Measurements from ENCODE around the gene DOCK7. TPM values are rescaled to one million over a fixed set of nuclear protein-coding genes. Genes with fewer than 3 reads are reported as not detected.

Gene DOCK7
- total RNA-seq, 2 donors from 2014 or later = 31.6 to 32.0 TPM

DNA sequence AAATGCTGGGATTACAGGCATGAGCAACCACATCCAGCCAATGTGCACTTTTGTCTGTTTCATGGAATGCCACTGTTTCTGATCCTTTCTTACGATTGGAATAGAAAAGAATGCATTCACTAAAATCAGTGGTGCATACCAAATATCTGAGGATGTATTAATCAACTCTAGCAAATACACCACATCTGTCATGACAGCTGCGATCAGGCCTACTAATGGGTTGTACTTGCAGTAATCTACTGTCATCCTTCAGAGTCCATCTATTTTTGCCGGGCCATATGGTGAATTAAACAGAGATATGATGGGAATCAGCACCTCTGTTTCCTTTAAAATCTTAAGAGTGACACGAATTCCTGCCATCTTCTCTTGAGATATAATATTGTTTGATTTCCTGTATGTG is 259.8 kb downstream of the DOCK7 start:
- Histone ChIP-seq H3K9me3 (no peaks in the 10 kb centered on the region), H3K4me3 (no peak overlapping the region), H3K36me3 (replicated peaks in 1 of 2; ENCODE audit: insufficient read depth in 1 of 2, low read depth in 2 of 2) (no peaks in the 10 kb centered on the region), H3K4me1 (no peaks in the 10 kb centered on the region), H3K27ac (no peak overlapping the region), H3K27me3 (no peaks in the 10 kb centered on the region)
- 72 to 78% methylated on average over 4 of the region's 4 CpGs for WGBS, 2 donors
- ATAC-seq (no peak), DNase-seq (peak in 1 of 4 donors; percentile 12)
- intact Hi-C loops (cut with DNase I) = no loop called here
- TF ChIP-seq, protein P1, sequence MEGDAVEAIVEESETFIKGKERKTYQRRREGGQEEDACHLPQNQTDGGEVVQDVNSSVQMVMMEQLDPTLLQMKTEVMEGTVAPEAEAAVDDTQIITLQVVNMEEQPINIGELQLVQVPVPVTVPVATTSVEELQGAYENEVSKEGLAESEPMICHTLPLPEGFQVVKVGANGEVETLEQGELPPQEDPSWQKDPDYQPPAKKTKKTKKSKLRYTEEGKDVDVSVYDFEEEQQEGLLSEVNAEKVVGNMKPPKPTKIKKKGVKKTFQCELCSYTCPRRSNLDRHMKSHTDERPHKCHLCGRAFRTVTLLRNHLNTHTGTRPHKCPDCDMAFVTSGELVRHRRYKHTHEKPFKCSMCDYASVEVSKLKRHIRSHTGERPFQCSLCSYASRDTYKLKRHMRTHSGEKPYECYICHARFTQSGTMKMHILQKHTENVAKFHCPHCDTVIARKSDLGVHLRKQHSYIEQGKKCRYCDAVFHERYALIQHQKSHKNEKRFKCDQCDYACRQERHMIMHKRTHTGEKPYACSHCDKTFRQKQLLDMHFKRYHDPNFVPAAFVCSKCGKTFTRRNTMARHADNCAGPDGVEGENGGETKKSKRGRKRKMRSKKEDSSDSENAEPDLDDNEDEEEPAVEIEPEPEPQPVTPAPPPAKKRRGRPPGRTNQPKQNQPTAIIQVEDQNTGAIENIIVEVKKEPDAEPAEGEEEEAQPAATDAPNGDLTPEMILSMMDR (IDR thresholded peaks at IDR 0.05) = no peak

DNA sequence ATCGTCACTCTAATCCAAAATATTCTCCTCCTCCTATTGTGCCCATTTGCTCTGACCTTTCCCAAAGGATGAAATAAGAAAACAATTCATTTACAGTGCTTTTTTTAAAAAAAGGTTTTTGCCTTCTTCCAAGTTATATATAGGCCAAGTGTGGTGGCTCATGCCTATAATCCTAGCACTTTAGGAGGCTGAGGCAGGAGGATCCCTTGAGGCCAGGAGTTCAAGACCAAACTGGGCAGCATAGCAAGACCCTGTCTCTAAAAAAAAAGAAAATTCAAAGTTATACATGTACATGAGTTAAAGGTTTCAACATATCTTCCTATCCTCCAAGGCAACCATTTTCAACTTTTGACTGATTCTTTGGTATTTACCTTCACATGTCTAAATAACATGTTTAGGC is 261.4 kb downstream of the DOCK7 start:
- H3K4me3 ChIP-seq = no peak overlapping the region
- intact Hi-C loops (cut with DNase I) = no loop called here
- no peaks in the 10 kb centered on the region for H3K4me1 ChIP-seq
- DNase-seq = no peak
- 68 to 85% methylated on average over 1 of the region's 1 CpG for WGBS, 2 donors
- H3K27me3 ChIP-seq = no peaks in the 10 kb centered on the region
- H3K36me3 ChIP-seq (replicated peaks in 1 of 2; ENCODE audit: insufficient read depth in 1 of 2, low read depth in 2 of 2) = no peaks in the 10 kb centered on the region
- no peaks in the 10 kb centered on the region for H3K9me3 ChIP-seq
- TF ChIP-seq POLR2A (IDR thresholded peaks at IDR 0.05) = no peak
- TF ChIP-seq, protein P1 (IDR thresholded peaks at IDR 0.05) = no peak
- H3K27ac ChIP-seq = no peak overlapping the region
- ATAC-seq = no peak

DNA sequence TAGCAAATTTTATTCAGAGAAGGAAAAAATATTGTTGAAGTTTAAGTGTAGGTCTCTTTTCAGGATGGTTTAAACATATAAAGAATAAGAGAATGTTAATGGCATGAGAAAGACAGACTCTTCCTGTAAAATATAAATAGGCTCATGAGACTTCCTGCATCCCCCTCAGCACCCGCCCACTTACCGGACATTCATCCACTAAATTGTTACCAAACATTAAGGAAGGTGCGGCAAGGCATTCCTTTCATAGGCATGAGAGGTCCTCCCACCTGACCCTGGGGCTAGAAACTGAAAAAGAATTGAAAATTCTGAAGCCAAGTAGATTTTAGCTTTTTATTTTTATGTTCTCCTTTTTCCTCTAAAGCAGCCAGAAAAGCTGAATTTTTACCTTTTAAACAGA is 261.9 kb downstream of the DOCK7 start:
- Histone ChIP-seq H3K27ac (no peak overlapping the region), H3K4me1 (no peaks in the 10 kb centered on the region), H3K27me3 (no peaks in the 10 kb centered on the region), H3K4me3 (no peak overlapping the region), H3K9me3 (no peaks in the 10 kb centered on the region), H3K36me3 (replicated peaks in 1 of 2; ENCODE audit: insufficient read depth in 1 of 2, low read depth in 2 of 2) (no peaks in the 10 kb centered on the region)
- DNase-seq = no peak
- no peak for ATAC-seq
- intact Hi-C loops (cut with DNase I) = no loop called here
- no peak for TF ChIP-seq POLR2A (IDR thresholded peaks at IDR 0.05)
- TF ChIP-seq, protein P1 (IDR thresholded peaks at IDR 0.05) = no peak
- WGBS, 2 donors = 47 to 49% methylated on average over 3 of the region's 3 CpGs

DNA sequence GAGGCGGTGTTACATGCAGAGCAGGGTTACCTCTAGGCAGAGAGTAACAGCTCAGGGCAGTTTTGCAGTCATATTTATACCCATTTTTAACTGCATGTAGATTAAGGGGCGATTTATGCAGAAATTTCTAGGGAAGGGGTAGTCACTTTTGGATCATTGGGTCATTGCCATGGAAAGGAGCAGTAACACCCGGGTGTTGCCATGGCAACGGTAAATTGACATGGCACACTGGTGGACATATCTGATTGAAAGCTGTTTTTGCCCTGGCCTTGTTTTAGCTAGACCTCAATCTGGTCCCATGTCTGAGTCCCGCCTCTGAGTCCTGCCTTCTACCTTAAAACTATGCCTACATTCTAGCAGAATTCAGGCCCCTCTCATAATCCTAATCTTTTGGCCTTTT is 263.1 kb downstream of the DOCK7 start:
- no peak for TF ChIP-seq POLR2A (IDR thresholded peaks at IDR 0.05)
- TF ChIP-seq, protein P1 (IDR thresholded peaks at IDR 0.05) = no peak
- no peak overlapping the region for H3K27ac ChIP-seq
- no peaks in the 10 kb centered on the region for H3K4me1 ChIP-seq
- intact Hi-C loops (cut with DNase I) = no loop called here
- 74 to 76% methylated on average over 5 of the region's 5 CpGs for WGBS, 2 donors
- no peaks in the 10 kb centered on the region for H3K36me3 ChIP-seq (replicated peaks in 1 of 2; ENCODE audit: insufficient read depth in 1 of 2, low read depth in 2 of 2)
- DNase-seq (no peak), ATAC-seq (no peak)
- no peak overlapping the region for H3K4me3 ChIP-seq
- H3K27me3 ChIP-seq = no peaks in the 10 kb centered on the region
- H3K9me3 ChIP-seq = no peaks in the 10 kb centered on the region

DNA sequence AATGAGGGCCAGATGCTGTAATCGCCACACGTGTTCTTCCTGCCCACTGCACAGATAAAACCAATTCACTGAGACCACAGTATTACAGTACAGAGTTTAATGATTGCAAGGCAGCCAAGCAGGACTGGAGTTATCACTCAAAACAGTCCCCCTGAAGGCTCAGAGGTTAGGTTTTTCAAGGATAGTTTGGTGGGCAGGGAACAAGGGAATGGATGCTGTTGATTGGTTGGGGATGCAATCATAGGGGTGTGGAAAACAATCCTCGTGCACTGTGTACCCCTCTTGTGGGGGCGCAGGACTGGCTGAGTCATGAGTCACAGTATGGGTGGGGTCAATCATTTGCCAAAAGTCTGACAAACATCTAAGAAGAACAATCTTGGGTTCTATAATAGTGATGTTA is 263.8 kb downstream of the DOCK7 start:
- 75 to 81% methylated on average over 4 of the region's 4 CpGs for WGBS, 2 donors
- no peak for DNase-seq
- Histone ChIP-seq H3K9me3 (no peaks in the 10 kb centered on the region), H3K36me3 (replicated peaks in 1 of 2; ENCODE audit: insufficient read depth in 1 of 2, low read depth in 2 of 2) (no peaks in the 10 kb centered on the region), H3K4me3 (no peak overlapping the region), H3K27me3 (no peaks in the 10 kb centered on the region), H3K4me1 (no peaks in the 10 kb centered on the region), H3K27ac (no peak overlapping the region)
- no peak for ATAC-seq
- TF ChIP-seq, protein P1 (IDR thresholded peaks at IDR 0.05) = no peak
- TF ChIP-seq POLR2A (IDR thresholded peaks at IDR 0.05) = no peak
- intact Hi-C loops (cut with DNase I) = no loop called here

All from body of pancreas (tissue), 4 donors.